GM13977 (cell line): ENCODE results near the gene CPNE4.

Source experiments
- DNase-seq: peaks from one replicate; pipeline ENCODE4 v3.0.0; 2012; ENCODE audit warnings: low spot score
- CTCF ChIP-seq: IDR thresholded peaks from 2 replicates; pipeline ENCODE4 v1.5.1; 2012; ENCODE audit warnings: mild to moderate bottlenecking, control low read depth; ENCODE audit not compliant: insufficient read depth; ENCODE audit errors: extremely low read depth, missing control alignments
- in situ Hi-C: fragments of 300-500 bp; cut with MboI; formaldehyde crosslinking; loops from one replicate; pipeline ENCODE4 v1.12.0; 2022; ENCODE audit warnings: low sequenced_read_pairs, low pct_unique_long_range_greater_than_20kb, mixed read lengths, inconsistent platforms; ENCODE audit not compliant: unreplicated experiment

Gene CPNE4

GRCh38 chr3:131564812-131565211 is 470.0 kb downstream of the CPNE4 start:
- no peak for TF ChIP-seq CTCF
- in situ Hi-C loops: no loop called here
- DNase-seq: no peak

GRCh38 chr3:131561511-131561910 is 473.3 kb downstream of the CPNE4 start:
- no peak for TF ChIP-seq CTCF
- no peak for DNase-seq
- in situ Hi-C loops: no loop called here

GRCh38 chr3:131560795-131561194 is 474.0 kb downstream of the CPNE4 start:
- in situ Hi-C loops: no loop called here
- DNase-seq: no peak
- no peak for TF ChIP-seq CTCF

- TF ChIP-seq CTCF: no peak
- DNase-seq: no peak
- in situ Hi-C loops: no loop called here
These were observed 479.4 kb downstream of the CPNE4 start for GRCh38 chr3:131555456-131555855.

GRCh38 chr3:131553495-131554247 is 481.1 kb downstream of the CPNE4 start:
- no peak for TF ChIP-seq CTCF
- in situ Hi-C loops: no loop called here
- DNase-seq: no peak

- no peak for TF ChIP-seq CTCF
- in situ Hi-C loops: no loop called here
- DNase-seq: no peak
These were observed 483.1 kb downstream of the CPNE4 start for GRCh38 chr3:131551761-131552160.
